Activated T-cell treated with anti-CD3 and anti-CD28 coated beads for 4 hours (primary cell): ENCODE data around the gene DDOST.
"Not testable (repeated sequence)": the region's sequence is repeated elsewhere in the genome, so short reads cannot be mapped to it uniquely, and the experiment has no call there.

Experiments
- DNase-seq: peaks from one replicate; pipeline ENCODE4 v3.0.0-alpha.2; 2020

The DDOST gene

DNA sequence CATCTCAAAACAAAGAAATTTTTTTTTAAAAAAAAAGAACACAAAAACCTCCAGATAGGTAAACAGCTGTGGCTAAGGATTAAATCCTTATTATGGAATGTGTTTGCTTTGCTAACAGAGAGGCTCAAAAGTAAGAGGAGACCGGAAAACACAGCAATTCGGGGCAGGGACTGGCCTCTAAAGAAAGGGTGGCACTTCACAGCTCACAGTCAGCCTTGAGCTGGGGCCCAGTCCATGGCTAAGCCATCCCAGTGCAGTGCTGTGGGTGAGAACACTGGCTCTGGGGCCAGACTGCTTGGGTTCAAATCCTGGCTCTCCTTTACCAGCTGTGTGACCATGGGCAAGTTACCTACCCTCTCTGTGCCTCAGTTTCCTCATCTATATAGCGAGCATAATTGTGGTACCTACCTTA, 28.5 kb upstream of the DDOST start:
- DNase-seq = no peak

DNA sequence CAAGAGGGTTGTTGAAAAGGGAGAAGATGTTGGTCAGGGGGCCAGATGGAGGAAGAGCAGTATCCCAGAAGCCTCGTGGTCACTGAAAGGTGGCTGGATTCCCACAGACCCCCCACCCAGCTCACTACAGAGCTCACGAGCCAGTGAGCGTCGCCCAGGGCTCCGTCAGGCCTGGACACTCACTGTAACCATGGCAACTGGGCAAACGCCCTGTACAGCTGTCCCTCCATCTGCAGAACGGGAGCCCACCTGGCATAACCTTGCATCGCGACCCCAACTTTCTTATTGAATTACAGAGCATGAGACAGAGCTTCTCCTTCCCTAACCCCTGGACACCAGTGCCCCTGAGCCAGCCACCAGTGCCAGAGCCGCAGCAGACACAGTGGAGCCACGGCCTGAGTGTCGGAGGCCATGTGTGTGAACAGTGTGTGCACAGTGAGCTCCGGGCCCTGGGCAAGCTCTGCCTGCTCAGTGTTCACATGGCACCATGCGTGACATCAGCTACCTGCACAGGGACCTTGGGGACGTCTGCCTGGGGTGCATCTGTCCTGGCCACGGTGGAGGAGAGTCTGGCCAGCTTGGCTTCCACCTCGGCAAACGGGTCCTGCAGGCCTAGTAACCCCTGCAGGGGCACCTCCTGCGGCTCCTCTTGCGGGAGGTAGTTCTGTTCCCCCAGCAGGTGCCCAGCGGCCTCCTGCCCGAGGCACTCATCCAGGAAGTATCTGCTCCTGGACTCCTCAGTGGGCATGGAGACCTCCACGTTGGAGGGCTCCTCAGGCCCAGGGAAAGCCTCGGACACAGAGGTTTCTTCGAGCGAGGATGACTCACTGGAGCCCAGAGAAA, 25.9 kb upstream of the DDOST start:
- no peak for DNase-seq

- no peak for DNase-seq
These were observed 24.6 kb upstream of the DDOST start for GRCh38 chr1:20685741-20686140.

DNA sequence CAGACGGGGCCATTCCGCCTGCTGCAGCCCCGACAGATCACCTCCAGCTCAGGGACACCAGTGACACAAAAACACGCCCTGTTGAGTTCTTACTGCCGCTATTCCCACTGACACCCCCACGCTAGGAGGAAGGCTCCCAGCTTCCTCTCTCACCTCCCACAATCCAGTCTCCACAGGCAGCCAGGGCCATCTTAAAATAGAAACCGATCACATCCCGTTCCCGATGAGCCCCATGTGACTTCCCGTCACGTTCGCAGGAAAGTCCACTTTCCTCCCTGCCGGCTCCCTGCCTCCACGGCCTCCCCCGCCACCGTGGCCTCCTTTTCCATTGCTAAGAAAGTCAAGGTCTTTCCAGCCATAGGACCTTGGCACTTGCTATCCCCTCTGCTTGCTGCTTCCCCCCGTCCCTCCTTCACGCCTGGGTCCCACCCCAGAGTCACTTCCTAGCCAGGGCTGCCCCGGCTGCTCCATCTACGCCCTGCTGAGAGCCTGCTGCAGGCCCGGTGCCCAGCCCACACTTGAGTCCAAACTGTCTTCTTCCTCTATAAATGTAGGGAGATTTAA, 24.0 kb upstream of the DDOST start:
- DNase-seq = no peak

GRCh38 chr1:20684651-20685050, 23.5 kb upstream of the DDOST start:
- no peak for DNase-seq

GRCh38 chr1:20684050-20684620, 23.0 kb upstream of the DDOST start:
- no peak for DNase-seq

GRCh38 chr1:20683614-20684013, 22.4 kb upstream of the DDOST start:
- DNase-seq = no peak

- no peak for DNase-seq
These were observed 21.5 kb upstream of the DDOST start for GRCh38 chr1:20682571-20683236.

DNA sequence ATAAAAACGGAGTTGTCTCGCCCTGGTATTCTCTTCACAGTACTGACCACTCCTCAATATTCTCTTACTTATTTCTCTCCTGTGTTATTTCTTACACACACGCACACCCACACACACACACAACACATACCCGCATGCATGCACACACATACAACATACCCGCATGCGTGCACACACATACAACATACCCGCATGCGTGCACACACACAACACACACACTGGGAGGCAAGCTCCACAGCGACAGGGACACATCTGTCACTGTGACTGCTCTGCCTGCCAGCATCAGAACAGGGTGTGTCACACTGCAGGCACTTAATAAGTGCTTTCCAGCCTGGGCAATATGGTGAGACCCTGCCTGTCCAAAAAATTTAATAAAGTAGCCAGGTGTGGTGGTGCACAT, 20.8 kb upstream of the DDOST start:
- no peak for DNase-seq

GRCh38 chr1:20680269-20680668, 19.1 kb upstream of the DDOST start:
- DNase-seq = no peak

GRCh38 chr1:20678599-20678998, 17.4 kb upstream of the DDOST start:
- DNase-seq = no peak

GRCh38 chr1:20673626-20674025, 12.5 kb upstream of the DDOST start:
- not testable (repeated sequence) for DNase-seq

- DNase-seq = no peak
These were observed 11.1 kb upstream of the DDOST start for GRCh38 chr1:20672265-20672632.

GRCh38 chr1:20670936-20671335, 9.8 kb upstream of the DDOST start:
- DNase-seq = no peak

DNA sequence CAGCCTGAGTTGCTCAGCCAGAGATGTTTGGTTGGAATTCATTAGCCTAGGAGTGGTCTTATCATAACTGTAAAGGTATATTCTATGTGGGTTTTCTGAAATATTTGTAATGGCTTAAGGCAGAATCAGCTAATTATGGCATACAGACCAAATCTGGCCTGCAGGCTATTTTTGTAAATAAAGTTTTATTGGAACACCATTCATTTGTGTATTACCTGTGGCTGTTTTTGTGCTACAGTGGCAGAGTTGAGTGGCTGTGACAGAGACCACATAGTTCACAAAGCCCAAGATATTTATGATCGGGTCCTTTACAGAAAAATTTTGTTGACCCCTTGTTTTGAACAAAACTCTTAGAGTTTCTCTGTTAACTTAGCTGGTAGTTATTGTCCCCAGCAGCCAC, 7.4 kb upstream of the DDOST start:
- DNase-seq = no peak

DNA sequence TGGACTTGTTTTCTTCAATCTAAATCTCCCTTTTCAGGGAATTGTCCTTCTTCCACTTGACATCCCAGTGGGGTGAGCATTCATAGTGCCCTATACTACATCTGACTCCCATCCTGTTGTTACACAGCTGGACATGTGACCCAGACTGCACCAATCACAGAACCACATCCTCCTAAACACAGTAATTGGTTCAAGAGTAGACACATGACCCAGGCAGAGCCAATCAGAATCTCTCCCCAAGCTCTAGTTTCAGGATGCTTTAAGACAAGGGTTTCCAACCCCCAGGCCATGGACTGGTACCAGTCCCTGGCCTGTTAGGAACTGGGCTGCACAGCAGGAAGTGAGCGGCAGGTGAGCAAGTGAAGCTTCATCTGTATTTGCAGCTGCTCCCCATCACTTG, 5.6 kb upstream of the DDOST start:
- no peak for DNase-seq

- DNase-seq = no peak
These were observed 5.0 kb upstream of the DDOST start for GRCh38 chr1:20666146-20666545.

- no peak for DNase-seq
These were observed 4.6 kb upstream of the DDOST start for GRCh38 chr1:20665726-20666125.

GRCh38 chr1:20663969-20664715, 3.0 kb upstream of the DDOST start:
- no peak for DNase-seq

DNA sequence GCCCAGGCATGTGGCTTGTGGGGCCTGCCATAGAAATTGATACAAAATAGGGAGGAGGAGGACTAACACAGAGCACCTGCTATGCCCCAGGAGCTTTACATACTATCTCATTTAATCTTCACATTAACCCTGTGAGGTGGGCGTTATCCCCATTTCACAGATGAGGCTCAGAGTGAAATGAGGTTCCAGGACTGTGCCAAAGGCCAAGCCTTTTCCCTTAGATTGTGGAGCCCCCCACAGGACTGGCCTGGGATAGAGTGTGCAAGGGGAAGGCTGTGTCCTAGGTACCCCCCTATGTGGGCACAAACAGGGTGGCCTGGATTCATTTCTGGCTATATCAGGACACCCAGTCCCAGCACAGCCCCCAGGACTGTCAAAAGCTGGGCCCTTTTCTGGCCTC, 2.2 kb upstream of the DDOST start:
- no peak for DNase-seq

DNA sequence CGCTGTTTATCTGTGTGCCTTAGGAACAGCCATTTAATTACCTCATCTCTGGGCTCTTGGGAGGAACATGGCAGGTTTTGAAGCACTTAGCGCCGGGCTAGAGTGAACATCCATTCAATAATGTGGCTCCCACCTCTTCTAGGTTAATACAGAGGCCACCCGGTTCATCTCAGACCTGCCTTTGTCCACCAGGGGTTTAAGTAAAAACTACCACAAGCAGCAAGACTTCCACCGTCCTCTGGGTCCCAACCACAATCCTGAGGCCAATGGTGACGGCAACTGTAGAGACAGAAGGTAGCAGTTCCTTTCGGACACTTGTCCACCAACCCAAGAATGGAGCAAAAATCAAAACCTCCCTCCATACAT, 924 bp upstream of the DDOST start:
- no peak for DNase-seq

DNA sequence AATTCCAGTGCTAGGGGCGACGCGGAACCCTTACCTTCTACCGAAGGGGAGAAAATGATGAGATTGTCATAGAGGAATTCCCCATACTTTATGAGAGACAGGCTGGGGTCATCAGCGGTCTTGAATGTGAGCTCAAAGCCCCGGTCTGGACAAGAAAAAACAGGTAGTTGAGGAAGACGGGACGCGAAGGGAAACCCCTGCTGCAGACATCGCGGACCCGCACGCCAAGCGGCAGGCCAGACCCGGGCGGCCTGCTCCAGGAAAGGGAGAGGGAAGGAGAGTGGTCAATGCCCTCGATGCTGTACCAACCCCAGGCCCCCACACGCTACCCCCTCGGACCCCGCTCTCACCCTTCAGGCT, 342 bp downstream of the DDOST start:
- no peak for DNase-seq

DNA sequence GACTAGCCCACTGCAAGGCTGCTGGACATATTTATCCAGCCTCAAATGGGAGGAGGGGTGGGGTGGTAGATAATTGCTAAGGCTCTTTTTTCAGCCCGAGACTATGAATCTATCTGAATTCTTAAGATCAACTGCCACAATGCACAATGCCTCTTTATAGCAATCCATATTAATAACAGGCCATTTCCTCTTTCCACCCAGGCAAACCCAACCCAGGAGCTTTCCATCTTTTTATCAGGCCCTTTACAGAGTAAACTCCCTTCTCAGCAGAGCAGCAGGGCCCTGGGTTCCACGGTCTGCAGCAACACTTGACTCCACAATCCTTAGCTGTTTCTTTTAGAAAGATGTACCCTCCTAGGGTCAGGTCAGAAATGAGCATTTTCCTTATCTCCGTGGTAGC, 806 bp downstream of the DDOST start:
- DNase-seq = no peak
